Left lung (tissue), 10 donors: ENCODE results near the gene WWP2. TPM values are rescaled to one million over a fixed set of nuclear protein-coding genes. Genes with fewer than 3 reads are reported as not detected.

ENCODE experiments used
- ATAC-seq: fragments of 200-7000 bp; cut with Tn5 transposase; one replicate; pipeline ENCODE4 v1.9.1; 2020; ENCODE audit warnings: moderate library complexity
- DNase-seq, 4 donors: peaks; one replicate each; pipeline ENCODE4 v3.0.0-alpha.2; 2013 to 2020
- H3K27ac ChIP-seq, 2 donors: fragments of 200-600 bp; sonication (generic) in 1 of 2; one replicate each; pipeline versions ENCODE4 v1.5.0 to v1.8.0; 2020 to 2021
- H3K27me3 ChIP-seq, 2 donors: fragments of 200-600 bp; sonication (generic) in 1 of 2; one replicate each; pipeline versions ENCODE4 v1.5.0 to v1.8.0; 2020 to 2021
- H3K36me3 ChIP-seq, 2 donors: fragments of 200-600 bp; sonication (generic) in 1 of 2; one replicate each; pipeline versions ENCODE4 v1.5.0 to v1.8.0; 2020 to 2021
- H3K4me1 ChIP-seq, 2 donors: fragments of 200-600 bp; one replicate each; pipeline ENCODE4 v1.8.0; 2021
- H3K4me3 ChIP-seq, 2 donors: fragments of 200-600 bp; sonication (generic) in 1 of 2; one replicate each; pipeline versions ENCODE4 v1.5.0 to v1.8.0; 2020 to 2021; ENCODE audit warnings: mild to moderate bottlenecking in 1 of 2
- H3K9me3 ChIP-seq, 2 donors: fragments of 200-600 bp; sonication (generic) in 1 of 2; one replicate each; pipeline versions ENCODE4 v1.5.0 to v1.8.0; 2020 to 2021
- CTCF ChIP-seq, 2 donors: fragments of 200-600 bp; sonication (generic) in 1 of 2; IDR thresholded peaks; one replicate each; pipeline versions ENCODE4 v1.5.0 to v1.8.0; 2021; ENCODE audit warnings: antibody characterized with exemption in 2 of 2
- intact Hi-C, 2 donors: fragments of 100-400 bp; cut with DNase I; formaldehyde crosslinking; loops; one replicate each; pipeline versions ENCODE4 v1.11.2 to v1.14.2; 2022
- polyA plus RNA-seq, 6 donors: library from polyadenylated mRNA; unstranded; fragments of 120-200 nt; gene quantifications; one replicate each; pipeline ENCODE4 v1.2.1, GENCODE V29; 2013; ENCODE audit not compliant: insufficient read length in 6 of 6
- total RNA-seq, 2 donors: library from RNA; stranded (reverse); fragmentation: NEBNext Ultra II Directional; extraction: Animal tissue kit (Norgen Biotek cat#: 25700); gene quantifications; one replicate each; pipeline ENCODE4 v1.2.1, GENCODE V29; 2021
- donor health status: DM: no; HTN: yes; CAD: no.
- donor health status: DM: no; HTN: no; CAD: no.

The WWP2 gene
- total and polyA plus RNA-seq, 8 donors, result 30.2 to 73.0 (median 34.6) TPM

DNA sequence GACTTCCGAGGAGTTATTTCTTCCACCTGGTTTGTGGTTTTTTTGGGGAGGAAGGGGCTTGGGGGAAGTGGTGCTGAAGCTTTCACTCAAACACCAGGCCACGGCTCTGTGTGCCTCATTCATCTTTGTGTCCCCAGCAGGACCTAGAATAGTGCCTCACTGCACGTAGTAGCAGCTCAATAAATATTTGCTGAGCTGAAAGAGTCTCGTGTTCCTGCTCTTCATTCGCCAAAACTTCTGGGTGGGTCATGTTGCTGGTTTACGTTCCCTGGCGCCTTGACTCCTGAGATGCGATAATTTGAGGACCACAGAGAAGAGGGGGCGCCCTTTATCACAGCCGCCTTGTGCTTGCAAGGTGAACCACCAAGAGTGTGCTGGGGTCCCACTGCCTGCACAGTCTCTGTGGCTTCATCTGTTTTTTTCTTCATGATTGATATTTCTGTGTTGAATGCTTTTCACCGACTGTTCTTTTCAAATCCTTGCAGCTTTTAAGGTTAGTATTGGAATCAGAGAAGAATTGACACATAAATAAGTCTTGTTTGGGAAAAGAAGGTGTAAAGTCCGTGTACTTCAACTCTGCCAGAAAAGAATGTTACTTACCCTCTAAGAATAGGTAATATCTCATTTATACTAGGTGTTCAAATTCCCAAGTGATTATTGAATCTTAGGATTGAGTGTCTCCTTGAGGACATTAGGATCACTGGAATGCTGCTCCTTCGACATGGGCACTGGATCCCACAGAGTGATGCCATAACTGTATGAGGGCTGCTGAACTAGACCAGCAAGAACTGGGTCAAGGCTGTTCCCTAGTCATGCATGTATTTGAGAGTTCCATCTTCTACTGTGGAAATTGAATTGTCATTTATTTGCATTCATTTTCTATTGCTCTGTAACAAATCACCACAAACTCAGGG, 96.3 kb downstream of the WWP2 start:
- ATAC-seq (no peak), DNase-seq (no peak)
- no peak overlapping the region for H3K4me3 ChIP-seq
- H3K4me1 ChIP-seq, result peaks cover 16 to 29% of the 10 kb centered on the region in 2 donors
- no peak for TF ChIP-seq CTCF (IDR thresholded peaks at IDR 0.05)
- intact Hi-C loops, result no loop called here
- peaks cover 0 to 19% of the 10 kb centered on the region in 2 donors for H3K36me3 ChIP-seq
- no peaks in the 10 kb centered on the region for H3K9me3 ChIP-seq
- no peaks in the 10 kb centered on the region for H3K27me3 ChIP-seq
- H3K27ac ChIP-seq, result no peak overlapping the region

DNA sequence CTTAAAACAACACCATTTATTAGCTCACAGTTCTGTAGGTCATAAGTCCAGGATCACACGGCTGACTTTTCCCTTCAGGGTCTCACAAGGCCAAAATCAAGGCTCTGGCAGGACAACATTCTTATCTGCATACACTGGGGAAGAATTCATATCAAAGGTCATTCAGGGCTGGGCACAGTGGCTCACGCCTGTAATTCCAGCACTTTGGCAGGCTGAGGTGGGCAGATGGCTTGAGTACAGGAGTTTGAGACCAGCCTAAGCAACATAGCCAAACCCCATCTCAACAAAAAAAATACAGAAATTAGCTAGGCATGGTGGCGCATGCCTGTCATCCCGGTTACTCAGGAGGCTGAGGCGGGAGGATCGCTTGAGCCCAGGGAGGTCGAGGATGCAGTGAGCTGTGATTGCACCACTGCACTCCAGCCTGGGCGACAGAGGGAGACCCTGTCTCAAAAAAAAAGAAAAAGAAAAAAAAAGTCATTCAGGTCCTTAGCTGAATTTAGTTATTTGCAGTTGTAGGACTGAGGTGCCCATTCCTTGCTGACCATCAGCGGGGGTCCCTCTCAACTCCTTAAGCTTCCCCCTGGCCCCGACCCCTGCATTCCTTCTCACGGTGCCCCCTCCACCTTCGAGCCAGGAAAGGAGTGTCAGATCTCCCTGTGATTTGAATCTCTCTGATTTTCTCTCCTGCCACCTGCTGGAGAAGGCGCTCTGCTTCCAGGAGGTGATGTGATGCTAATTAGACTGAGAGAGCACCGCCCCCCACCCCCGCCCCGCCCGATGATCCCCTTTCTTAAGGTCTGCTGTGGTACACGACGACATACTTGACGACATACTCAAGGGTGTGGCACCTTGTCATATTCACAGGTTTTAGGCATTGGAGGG, 97.2 kb downstream of the WWP2 start:
- peak in 1 of 2 donors; percentile 14 for TF ChIP-seq CTCF (IDR thresholded peaks at IDR 0.05)
- no peak overlapping the region for H3K4me3 ChIP-seq
- ATAC-seq (peak; percentile 28), DNase-seq (no peak)
- H3K27me3 ChIP-seq, result no peaks in the 10 kb centered on the region
- peaks cover 0 to 15% of the 10 kb centered on the region in 2 donors for H3K36me3 ChIP-seq
- H3K9me3 ChIP-seq, result no peaks in the 10 kb centered on the region
- no peak overlapping the region for H3K27ac ChIP-seq
- peaks cover 16 to 29% of the 10 kb centered on the region in 2 donors for H3K4me1 ChIP-seq
- intact Hi-C loops, result no loop called here

DNA sequence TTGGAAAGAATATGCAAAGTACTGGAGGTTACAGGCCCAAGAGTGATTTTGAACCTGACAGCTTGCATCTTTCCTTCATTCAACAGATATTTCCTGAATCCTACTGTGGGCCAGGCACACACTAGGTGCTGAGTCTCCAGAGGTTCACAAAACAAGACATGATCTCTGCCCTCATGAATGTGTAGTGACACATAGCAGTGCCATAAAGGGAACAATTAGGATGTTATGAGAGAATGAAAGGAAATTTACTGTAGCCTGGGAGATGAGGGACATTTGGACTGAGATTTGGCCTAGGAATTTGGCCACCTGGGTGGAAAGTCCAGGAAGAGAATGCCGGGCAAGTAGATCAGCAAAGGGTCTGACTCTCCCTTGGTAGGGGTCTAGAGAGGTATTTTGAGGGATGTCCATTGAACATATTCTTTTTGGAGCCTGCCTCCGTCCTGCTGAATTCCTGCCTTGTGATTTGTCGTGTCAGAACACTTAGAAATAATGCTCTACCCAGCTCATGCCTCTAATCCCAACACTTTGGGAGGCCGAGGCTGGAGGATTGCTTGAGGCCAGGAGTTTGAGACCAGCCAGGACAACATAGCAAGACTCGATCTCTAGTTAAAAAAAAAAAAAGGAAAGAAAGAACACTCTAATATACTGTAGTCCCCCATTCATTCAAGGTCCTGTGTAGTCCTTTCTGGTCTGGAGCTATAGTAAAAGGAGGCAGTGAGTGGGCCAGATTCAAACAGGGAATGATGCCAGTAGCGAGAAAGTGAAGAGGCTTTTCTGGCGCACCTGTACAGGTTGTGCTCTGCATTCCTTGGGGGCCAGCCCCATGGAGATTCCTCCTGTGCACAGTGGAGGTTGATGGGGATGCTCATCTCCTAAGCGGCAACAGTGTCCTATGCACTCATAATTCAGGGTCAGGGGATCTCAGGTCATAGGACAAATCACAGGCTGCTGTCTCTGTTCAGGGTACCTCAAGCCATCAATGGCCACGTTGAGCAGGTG, 98.4 kb downstream of the WWP2 start:
- ATAC-seq, result peak; percentile 49
- Histone ChIP-seq H3K4me3 (no peak overlapping the region), H3K9me3 (no peaks in the 10 kb centered on the region), H3K27me3 (no peaks in the 10 kb centered on the region), H3K4me1 (peaks cover 12 to 28% of the 10 kb centered on the region in 2 donors), H3K36me3 (peaks cover 0 to 15% of the 10 kb centered on the region in 2 donors), H3K27ac (peak overlapping the region; percentile 53 to 83)
- intact Hi-C loops, result no loop called here
- no peak for TF ChIP-seq CTCF (IDR thresholded peaks at IDR 0.05)
- no peak for DNase-seq

- ATAC-seq (peak; percentile 79), DNase-seq (peak in 3 of 4 donors; percentile 44 to 89 (median 74))
- H3K27me3 ChIP-seq, result no peaks in the 10 kb centered on the region
- intact Hi-C loops, result no loop called here
- H3K4me1 ChIP-seq, result peaks cover 12 to 35% of the 10 kb centered on the region in 2 donors
- no peaks in the 10 kb centered on the region for H3K9me3 ChIP-seq
- H3K36me3 ChIP-seq, result peaks cover 0 to 15% of the 10 kb centered on the region in 2 donors
- no peak overlapping the region for H3K4me3 ChIP-seq
- TF ChIP-seq CTCF (IDR thresholded peaks at IDR 0.05), result no peak
- H3K27ac ChIP-seq, result peak overlapping the region; percentile 53 to 83
Observed at GRCh38 chr16:69861292-69862030, 99.3 kb downstream of the WWP2 start.
